ENCODE results near the gene ITGB3.
A peak's percentile ranks its signal among the peaks of the same experiment; 100 is the strongest.

Gene ITGB3

DNA sequence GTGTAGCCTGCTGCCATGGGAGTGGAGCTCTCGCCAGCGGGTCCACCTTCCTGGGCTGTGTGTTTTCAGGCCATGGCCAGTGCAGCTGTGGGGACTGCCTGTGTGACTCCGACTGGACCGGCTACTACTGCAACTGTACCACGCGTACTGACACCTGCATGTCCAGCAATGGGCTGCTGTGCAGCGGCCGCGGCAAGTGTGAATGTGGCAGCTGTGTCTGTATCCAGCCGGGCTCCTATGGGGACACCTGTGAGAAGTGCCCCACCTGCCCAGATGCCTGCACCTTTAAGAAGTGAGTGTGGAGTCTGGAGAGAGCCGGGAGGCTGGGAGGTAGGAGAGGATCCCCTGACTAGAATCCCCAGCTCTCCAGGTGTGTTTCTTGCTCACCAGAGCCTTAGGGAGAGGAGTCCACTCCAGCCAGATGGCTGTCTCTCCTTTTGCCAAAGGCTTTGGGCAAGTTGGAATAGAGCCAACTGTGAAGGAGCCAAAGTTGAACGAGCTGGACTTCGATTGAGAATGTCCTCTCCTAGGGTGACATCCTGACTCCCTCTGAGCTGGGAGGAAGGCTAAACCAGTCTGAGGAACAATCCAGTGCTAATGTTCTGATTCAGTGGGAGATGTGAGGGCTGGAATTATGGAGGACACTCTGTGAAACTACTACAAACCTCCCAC, 45.7 kb downstream of the ITGB3 start:
- DNase-seq (ENCODE audit: low spot score) = no peak

DNA sequence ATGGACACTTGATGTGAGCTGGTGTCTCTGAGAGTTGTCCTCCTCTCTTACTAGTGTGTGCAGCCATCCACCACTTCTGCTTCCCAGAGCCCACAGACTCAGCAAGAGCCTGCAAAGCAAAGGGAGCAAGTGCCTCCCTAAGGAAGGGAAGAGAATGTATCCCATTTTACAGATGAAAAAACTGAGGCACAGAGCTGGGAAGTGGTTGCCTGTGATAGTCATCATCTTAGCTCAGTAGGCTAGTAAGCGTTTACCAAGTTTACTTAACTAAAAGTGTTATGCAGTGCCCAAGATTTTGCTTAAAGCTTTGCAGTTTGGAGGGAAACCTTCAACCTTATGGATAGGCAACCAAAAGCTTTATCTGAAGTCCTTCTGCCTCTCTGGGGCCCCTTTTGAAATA, 47.1 kb downstream of the ITGB3 start:
- no peak for DNase-seq (ENCODE audit: low spot score)

DNA sequence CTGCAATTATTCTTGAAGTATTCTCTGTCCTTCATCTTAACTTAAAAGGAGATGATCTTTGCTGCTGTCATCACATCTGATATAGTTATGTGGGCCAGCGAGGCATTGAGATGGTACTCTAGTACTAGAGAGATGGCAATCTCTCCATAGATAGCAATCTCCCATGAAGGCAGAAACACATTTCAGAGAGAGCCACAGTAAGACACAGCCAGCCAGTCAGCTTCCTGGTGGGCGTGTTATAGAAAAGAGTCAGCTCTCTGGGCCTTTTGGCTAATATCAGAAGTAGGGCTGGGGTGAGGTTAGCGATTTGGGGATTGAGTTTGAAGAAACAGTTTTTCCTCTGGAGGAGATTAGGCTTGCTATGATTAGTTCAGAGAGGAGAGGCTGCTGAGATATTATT, 47.5 kb downstream of the ITGB3 start:
- DNase-seq (ENCODE audit: low spot score) = no peak

DNA sequence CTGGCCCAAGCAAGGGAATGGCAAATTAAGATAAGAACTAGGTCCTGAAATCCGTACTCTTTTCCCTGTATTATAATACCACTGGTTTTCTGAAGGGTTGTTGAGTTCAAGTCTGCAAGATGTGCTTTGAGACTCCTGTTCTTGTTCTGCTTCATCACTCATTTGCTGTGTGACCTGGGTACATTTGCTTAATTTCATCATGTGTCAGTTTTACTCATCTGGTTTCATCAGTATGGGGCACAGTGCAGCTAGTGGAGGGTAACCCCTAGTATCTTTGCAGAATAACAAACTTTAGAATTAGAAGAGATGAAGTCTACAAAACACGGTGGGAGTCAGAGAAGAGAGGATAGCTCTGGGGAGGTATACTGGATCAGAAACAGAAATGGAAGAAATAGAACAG, 48.2 kb downstream of the ITGB3 start:
- DNase-seq (ENCODE audit: low spot score) = no peak

DNA sequence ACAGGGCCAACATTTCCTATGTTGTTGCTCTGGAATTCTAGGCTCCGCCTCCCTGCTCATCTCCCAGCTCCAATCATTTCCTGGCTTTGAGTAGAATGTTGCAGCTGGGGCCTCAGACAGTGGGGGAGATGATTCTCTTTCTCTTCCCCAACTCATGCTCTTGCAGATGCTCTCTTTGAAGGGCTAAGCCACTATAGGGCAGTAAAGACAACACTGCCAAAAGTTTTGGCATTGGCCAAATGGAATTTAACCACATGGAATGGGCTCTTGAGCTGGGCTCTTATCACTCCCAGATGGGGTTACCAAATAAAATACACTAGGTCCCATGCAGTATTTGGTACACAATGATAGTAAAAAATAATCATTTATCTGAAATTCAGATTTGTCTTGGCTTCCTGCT, 50.6 kb downstream of the ITGB3 start:
- no peak for DNase-seq (ENCODE audit: low spot score)

DNA sequence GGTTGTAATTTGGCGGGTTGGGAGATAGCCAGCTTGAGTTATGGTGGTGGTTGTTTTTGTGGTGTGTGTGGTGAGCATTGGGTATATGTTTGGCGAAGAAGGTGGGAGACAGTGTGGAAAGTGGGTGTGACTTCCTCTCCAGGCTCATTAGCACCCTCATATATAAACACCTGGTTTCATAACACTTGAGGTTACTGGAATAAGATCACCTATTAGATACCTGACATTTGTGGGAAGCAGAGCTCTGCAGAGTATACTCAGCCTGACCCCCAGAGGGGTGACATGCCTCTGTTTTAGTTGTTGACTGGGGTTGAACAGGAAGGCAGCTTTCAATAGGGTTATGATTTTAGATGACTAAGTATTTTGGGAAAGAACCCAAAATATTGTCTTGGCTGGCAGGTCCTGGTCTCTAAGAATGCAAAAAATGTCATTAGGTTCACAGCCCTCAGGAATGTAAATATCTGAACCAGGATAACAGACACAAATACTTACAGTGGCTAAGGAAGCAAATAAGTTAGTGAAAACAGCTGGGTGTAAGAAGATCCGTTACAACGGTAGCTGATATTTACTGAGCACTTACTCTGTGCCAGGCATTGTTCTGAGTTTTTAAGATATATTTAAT, 51.8 kb downstream of the ITGB3 start:
- peak; percentile 98 for DNase-seq (ENCODE audit: low spot score)

DNA sequence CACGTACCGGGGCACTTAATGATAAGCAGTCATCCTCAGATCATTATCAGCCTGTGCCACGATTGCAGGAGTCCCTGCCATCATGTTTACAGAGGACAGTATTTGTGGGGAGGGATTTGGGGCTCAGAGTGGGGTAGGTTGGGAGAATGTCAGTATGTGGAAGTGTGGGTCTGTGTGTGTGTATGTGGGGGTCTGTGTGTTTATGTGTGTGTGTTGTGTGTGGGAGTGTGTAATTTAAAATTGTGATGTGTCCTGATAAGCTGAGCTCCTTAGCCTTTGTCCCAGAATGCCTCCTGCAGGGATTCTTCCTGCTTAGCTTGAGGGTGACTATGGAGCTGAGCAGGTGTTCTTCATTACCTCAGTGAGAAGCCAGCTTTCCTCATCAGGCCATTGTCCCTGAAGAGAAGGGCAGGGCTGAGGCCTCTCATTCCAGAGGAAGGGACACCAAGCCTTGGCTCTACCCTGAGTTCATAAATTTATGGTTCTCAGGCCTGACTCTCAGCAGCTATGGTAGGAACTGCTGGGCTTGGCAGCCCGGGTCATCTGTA, 56.6 kb downstream of the ITGB3 start:
- DNase-seq (ENCODE audit: low spot score) = no peak

DNA sequence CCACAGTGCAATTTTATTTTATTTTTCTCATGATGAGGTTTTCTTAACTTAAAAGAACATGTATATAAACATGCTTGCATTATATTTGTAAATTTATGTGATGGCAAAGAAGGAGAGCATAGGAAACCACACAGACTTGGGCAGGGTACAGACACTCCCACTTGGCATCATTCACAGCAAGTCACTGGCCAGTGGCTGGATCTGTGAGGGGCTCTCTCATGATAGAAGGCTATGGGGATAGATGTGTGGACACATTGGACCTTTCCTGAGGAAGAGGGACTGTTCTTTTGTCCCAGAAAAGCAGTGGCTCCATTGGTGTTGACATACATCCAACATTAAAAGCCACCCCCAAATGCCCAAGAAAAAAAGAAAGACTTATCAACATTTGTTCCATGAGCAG, 57.8 kb downstream of the ITGB3 start:
- no peak for DNase-seq (ENCODE audit: low spot score)

DNA sequence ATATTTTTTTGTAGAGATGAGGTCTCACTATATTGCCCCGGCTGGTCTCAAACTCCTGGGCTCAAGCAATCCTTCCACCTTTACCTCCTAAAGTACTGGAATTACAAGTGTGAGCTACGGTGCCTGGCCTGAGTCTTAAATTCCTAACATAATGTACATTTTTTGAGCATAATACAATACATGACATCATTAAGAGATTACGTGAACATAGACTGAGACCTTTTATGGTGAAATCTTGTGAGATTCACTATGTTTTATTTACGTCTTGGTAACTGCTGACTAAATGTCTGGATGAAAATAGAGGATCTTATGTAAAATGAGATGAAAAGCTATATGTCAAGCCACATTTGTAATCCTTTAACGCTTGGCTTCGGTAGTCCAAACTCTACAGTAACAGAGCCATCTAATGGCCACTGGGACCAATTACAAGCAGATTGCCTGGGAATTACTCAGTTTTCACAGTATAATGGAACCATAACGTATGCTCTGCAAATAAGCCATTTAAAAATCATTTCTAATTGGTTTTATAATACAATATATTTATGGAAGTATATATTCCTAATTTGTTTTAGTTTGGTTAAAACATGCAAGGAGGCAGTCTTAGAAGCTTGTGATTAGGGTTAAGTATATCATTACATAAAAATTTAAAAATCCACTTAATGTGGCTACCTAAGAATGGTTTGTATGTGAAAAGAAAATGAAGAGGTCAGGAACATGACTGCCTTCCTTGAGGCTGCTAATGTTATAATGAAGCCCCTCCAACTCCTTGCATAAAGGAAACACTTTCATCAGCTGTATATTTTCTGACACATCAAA, 62.0 kb downstream of the ITGB3 start:
- peak; percentile 77 for DNase-seq (ENCODE audit: low spot score)

DNA sequence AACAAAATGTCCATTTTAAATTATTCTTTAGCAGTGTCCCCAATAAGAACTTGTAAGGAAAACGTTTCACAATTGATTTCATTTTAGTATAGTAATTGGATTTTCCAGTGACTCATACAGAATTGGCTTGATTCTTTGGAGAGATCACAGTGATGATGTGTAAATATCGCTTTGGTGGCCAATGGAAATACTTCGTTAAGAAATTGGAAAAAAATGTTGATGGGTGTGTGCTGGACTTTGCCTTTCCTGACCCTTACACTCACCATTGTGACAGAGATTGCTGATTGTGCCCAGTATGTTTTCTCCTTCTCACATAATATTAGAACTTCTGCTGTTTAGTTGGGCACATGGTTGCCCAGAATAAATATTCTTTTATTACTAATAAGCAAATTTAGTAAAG, 62.7 kb downstream of the ITGB3 start:
- DNase-seq (ENCODE audit: low spot score) = no peak

DNA sequence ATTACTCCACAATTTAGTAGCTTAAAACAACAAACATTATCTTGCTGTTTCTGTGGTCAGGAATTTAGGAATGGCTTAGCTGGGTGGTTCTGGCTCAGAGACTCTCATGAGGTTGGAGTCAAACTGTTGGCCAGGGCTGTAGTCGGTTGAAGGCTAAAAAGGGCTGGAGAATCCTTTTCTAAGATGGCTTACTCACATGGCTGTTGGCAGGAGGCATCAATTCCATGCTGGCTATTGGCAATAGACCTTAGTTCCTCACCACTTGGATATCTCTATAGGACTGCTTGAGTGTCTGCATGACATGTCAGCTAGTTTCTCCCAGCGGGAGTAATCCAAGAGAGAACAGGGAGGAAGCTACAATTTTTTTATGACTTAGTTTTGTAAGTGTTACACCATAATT, 63.5 kb downstream of the ITGB3 start:
- DNase-seq (ENCODE audit: low spot score) = no peak

DNA sequence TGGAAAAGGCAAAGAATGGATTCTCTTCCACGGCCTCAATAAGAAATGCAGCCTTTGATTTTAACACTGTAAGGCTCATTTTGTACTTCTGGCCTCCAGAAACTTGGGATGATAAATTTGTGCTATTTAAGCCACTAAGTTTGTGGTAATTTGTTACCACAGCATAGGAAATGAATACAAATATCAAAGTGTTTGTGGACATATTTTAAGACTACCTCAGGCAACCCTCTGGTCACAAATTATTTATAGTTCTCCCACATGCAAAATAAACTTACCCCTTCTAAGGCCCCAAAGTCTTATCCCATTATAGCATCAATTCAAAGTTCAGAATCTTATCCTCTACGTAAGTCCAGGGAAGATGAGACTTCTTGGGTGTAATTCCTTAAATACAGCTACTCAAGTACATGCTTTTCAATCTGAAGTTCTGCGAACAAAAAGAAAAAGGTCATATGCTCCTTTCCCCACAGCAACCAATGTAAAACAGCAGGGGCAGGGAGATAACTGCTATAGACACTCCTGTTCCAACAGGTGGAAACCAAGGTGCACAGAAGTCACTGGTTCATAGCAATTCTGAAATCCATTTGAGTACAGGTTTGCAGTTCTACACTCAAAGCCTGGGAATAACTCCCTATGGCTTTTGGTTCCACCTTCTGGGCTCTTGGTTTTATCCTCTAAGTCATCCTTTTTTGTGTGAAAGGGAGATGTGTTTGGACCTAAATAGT, 64.7 kb downstream of the ITGB3 start:
- DNase-seq (ENCODE audit: low spot score) = no peak

DNA sequence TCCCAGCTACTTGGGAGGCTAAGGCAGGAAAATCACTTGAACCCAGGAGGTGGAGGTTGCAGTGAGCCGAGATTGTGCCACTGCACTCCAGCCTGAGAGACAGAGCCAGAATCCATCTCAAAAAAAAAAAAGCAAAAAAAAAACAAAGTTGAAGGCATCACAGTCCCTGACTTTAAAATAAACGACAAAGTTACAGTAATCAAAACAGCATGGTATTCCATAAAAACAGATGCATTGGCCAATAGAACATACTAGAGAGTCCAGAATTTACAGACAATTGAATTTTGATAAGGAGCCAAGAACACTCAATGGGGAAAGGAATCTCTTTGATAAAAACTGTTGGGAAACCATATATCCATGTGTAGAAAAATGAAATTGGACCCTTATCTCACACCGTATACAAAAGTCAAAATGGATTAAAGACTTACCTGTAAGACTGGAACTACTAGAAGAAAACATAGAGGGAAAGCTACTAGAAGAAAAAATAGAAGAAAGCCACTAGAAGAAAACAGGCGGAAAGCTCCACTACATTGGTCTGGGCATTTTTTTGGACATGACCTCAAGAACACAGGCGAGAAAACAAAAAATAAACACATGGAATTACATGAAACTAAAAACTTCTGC, 67.4 kb downstream of the ITGB3 start:
- no peak for DNase-seq (ENCODE audit: low spot score)

DNA sequence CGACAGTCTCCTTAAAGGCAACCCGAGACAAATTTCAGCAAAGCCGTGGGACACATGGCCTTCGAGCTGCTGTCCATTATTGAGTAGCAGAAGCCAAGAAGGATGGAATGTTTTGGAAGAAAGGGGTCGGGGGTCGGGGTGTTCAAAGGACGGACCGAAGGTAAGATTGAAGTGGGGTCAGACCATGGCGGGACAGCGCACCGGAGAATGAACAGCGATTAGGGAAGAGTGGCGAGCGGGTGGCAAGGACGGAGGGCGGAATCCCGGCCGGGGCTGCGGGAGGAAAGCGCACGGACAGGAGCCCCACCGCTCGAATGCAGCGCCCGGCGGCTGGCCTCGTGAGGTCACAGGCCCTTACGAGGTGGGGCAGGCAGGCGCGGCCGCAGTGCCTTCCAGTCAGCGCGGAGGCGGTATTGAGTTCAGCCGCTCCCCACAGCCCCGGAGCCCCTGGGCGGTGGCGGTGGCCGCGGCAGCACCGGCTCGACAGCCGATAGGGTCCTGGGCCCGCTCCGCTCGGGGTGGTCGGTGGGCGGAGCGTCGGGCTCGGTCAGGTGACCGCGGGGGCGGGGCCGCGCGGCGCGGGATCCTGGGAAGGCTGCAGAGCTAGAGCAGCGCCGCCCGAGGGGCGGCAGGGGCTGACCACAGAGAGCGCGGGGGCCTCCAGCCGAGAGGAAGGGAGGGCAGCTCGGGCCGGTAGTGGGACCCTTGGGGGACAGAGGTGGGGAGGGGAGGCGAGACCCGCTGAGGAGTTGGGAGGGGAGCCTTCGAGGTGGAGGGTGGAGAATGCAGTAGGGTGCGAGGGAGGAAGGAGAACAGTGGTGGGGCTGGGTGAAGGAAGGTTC, 70.0 kb downstream of the ITGB3 start, which contains the start of gene EFCAB13:
Gene EFCAB13, plus strand, starts transcription at position 574 of the 842 bp plus-strand sequence. CDS start 4,399 bp downstream, outside the sequence.
- DNase-seq (ENCODE audit: low spot score) = peak; percentile 91

DNA sequence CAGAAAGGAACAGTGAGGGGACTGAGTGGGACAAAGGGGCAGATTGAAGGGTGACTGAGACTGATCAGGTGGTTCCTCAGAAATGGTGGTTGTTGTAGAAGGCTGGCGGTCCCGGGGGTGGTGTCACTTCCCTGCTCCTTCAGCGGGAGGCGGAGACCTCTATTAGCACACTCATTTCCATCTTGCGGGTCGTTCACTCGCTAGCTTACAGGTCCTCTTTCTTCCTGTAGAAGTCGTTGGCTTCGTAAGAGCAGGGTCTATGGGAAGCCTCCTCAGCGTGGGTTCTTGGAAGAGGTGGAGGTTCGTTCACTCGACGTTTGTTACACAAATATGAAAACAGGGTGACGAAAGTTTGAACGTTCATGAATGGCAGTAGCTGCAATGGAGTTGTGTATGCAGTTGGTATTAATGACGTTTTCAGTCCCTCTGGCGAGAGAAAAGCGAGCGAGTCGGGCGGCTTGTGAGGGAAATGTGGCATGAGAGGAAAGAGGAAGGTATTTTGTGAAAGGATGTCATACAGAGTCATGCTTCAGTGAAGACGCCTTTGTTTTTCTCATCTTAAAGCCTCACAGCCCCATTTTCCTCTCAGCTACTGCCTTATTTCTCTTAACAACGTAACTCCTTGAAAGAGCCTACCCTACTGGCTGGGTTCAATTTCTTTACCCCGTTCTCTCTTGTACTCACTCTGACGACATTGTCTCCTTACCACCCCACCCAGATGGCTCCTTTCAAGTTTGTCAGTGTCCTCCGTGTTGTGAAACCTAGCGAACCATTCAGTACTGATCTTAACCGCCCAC, 70.8 kb downstream of the ITGB3 start:
- peak; percentile 62 for DNase-seq (ENCODE audit: low spot score)

DNA sequence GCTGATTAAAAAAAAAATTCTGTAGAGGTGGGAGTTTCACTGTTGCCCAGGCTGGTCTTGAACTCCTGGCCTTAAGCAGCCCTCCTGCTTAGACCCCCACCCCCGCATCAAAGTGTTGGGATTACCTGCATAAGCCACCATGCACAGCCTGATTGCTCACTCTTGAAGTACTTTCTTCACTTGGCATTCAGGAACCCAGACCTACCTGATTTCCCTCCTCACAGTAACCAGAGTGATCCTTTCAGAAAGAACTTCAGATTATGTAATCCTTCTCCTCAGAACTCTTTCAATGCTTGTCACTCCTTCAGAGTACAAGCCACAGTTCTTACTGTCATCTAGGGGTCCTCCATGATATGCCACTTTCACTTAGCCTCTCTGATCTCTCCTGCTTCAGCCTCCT, 71.5 kb downstream of the ITGB3 start:
- DNase-seq (ENCODE audit: low spot score) = no peak

DNA sequence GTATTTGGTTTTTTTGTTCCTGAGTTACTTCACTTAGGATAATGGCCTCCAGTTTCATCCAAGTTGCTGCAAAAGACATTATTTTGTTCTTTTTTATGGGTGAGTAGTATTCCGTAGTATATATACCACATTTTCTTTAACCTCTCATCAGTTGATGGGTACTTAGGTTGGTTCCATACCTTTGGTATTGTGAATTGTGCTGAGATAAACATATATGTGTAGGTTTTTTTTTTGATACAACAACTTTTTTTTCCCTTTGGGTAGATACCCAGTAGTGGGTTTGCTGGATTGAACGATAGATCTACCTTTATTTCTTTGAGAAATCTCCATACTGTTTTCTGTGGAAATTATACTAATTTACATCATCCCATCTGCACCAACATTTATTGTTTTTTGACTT, 76.9 kb downstream of the ITGB3 start:
- no peak for DNase-seq (ENCODE audit: low spot score)

DNA sequence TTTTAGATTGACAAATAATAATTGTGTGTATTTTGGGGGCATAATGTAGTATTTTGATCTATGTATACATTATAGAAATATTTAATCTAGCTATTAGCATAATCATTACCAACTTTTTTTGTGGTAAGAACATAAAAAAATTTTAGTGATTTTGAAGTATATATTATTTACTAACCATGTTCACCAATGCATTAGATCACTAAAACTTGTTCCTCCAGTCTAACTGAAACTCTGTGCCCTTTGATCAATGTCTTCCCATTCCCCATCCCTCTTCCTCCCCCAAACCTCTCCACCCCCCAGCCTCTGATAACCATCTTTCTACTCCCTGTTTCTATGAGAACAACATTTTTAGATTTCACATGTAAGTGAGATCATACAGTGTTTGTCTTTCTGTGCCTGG, 78.7 kb downstream of the ITGB3 start:
- no peak for DNase-seq (ENCODE audit: low spot score)

DNA sequence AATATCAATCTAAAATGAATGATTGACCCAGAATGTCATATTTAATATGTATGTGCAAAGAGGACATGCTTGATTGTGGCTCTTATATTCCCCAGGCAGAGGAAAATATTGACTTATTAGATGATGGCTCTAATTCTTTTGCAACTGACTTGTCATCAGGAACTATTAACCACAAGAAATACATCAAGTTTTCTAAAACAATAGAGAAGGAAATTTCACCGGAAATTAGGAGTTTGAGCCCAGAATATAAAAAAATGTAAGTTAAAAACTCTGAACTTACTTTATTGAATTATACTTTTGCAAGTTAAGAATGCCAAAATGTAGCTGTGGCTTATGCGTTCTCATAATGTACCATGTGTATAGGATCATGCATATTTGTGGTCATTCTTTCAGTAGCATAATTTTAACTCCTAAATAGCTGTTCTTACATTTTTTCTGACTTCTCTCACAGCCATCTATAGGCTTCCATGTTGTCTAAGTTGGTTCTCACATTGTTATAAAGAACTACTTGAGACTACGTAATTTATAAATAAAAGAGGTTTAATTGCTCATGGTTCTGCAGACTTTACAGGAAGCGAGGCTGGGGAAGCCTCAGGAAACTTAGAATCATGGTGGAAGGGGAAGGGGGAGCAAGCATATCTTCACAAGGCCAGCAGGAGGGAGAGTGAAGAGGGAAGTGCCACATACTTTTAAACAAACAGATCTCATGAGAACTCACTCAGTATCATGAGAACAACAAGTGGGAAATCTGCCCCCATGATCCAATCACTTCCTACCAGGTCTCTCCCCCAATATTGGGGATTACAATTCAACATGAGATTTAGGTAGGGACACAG, 81.7 kb downstream of the ITGB3 start:
- DNase-seq (ENCODE audit: low spot score) = no peak

Data from kidney tubule cell (primary cell).